Mucosa of gallbladder (tissue), 1 donor: ENCODE results near the gene IL15RA. TPM values are rescaled to one million over a fixed set of nuclear protein-coding genes. Genes with fewer than 3 reads are reported as not detected.
"Not testable (repeated sequence)": the region's sequence is repeated elsewhere in the genome, so short reads cannot be mapped to it uniquely, and the experiment has no call there.

Experiments used
- DNase-seq: peaks from one replicate; pipeline ENCODE4 v3.0.0-alpha.2; 2020; ENCODE audit warnings: low spot score
- total RNA-seq: library from RNA; stranded (reverse); gene quantifications from one replicate; pipeline ENCODE4 v1.2.1, GENCODE V29; 2021
- donor health status: DM: no; HTN: no; CAD: no.

Gene IL15RA
- total RNA-seq, 1 donor from 2014 or later: 25.6 TPM

DNA sequence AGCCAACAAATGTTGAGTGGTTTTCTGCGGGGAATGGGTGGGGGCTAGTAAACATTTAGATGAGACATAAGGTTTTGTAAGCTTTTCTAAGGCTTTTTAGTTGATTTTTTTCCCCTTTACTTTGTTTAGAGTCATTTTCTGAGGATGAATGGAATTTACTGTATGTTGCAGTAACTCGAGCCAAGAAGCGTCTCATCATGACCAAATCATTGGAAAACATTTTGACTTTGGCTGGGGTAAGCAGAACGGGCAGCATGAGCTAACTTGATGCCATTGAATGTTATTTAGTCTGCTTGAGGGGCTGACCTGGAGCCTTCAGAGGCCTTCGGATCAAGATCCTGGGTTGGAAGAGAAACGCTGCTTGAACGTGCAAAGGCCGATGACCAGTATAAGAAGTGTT lies 50.0 kb downstream of the IL15RA start:
- DNase-seq: no peak

DNA sequence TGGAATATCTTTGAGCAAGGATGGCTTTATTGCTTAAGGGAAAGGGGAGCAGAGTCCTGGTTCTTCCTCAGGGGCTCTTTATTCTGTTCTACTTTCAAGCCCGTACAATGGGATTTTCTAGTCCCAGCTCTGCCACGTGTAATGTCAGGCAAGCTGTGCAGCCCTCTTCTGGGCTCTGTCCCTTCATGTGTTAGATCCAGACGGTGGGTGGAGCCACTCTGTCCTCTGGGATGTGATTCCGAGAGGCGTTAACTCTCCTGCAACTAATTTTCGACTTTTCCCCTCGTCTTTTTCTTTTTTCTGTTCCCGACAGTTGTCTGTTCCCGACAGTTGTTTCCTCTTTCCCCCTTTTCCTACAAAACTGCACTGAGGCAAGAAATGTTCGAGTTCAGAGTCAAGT lies 52.5 kb downstream of the IL15RA start:
- no peak for DNase-seq

DNA sequence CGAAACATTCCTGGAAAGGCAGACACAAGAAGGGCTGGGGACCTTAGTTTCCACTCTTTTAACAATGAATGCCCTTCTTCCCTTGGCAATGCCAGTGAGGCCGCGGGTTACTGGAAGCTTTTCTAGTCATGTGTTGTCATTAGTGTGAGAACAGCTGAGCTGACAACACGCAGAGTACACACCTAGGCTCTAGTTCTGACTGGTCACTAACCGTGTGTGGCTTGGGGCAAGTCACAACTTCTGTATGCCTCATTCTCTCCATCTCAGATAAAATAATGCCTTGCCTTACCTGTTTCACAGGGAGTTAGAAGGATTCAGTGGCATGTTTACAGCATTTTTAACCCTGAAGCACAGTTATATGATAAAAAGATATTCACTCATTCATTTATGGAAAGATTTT lies 55.6 kb downstream of the IL15RA start:
- DNase-seq: no peak

DNA sequence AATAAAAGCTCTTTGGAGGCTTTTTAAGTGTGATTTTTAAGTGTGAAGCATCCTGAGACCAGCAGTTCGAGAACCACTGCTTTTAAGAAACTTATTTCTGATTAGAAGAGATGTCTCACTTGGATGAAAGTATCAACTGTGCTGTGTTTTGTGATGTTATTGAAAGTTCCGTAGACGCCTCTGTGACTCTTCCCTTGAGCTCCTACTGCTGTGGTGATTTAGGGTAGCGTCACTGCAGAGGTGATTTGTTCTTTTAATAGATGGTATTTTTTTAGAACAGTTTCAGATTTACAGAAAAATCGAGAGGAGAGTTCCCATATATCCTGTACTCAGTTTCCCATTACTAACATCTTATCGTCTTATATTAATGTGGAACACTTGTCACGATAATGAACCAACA lies 57.8 kb downstream of the IL15RA start:
- no peak for DNase-seq

DNA sequence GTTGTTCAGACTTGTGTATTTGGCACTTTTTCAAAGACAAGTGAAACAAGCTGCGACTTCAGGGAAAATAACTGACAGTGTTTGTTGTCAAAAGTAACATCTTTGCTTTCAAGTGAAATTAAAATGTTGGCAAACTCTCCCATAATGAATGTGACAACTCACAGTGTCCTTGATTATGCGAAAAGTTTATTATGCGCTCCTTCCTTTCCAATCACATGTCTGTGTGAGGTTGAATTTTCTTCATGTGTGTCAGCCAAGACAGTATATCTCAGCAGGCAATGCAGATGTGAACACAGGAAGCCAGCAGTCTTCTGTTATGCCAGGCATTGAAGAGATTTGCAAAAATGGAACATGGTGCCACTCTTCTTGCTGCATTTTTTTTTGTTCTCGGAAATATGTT lies 58.6 kb downstream of the IL15RA start:
- no peak for DNase-seq

DNA sequence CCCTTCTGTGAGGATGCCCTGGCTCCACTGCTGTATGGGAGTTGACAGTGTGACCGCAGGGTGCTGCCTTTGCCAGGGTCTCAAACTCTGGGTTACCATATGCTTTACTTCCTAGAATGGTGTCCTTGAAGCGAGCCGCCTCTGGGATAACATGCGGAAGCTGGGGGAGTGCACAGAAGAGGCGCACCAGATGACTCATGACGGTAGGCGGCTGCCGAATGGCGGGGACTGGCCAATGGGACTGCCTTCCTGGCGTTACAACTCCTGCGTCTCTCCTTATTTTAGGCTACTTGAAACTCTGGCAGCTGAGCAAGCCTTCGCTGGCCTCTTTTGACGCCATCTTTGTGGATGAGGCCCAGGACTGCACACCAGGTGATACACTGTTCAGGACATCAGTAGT lies 60.0 kb downstream of the IL15RA start:
- DNase-seq: no peak

GRCh38 chr10:5915451-5915850 lies 61.9 kb downstream of the IL15RA start:
- DNase-seq: no peak

GRCh38 chr10:5913736-5914135 lies 63.6 kb downstream of the IL15RA start:
- no peak for DNase-seq

DNA sequence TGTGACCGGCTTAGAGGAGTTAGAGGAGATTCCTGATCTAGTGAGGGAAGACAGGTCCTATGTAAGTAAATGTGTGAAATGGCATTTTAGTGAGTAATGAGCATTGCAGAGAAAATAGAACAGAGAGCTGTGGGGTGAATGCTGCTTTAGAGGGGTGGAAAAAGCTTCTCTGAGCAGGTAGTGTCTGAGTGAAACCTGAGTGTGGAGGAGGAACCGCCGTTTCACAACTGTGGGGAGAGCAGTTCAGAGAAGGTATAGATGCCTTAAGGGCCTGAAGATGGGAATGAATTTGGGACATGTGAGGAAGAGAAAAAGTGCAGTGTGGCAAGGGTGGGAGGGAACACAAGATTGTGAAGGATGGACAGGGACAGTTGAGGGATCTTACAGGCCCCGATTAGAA lies 65.7 kb downstream of the IL15RA start:
- no peak for DNase-seq

DNA sequence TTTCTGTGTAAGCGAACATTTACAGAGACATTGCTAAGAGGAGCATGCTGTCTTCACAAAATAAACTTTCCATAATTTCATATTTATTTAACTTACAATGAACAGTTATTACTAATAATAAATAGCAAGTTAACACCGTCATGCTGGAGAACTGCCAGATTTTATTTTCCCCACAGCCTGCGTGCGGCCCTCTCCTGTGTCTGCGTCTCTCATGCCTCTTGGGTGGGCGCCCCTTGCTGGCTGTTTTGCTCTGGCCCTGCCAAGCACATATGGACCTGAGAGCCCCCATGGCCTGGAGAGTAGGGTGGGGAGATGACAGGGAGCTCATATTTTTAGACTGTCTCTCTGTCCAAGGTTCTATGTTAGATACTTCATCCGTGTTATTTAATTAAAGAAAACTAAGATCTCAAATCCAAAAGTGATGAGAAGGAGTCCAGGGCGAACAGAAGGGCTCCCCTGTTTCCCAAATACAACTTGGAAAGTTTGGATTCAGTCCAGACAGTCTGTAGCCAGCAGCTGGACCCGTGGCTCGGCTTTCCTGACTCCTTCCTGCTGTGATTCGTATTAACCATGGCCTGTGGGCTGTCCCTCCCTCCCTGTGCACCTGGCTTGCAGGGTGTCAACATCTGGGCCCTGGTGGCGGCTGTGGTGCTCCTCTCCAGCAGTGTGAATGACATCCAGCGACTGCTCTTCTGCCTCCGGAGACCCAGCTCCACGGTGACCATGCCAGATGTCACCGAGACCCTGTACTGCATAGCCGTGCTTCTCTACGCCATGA lies 66.8 kb downstream of the IL15RA start:
- DNase-seq: no peak

GRCh38 chr10:5908676-5909075 lies 68.7 kb downstream of the IL15RA start:
- DNase-seq: not testable (repeated sequence)

GRCh38 chr10:5906651-5907050 lies 70.7 kb downstream of the IL15RA start:
- DNase-seq: no peak

DNA sequence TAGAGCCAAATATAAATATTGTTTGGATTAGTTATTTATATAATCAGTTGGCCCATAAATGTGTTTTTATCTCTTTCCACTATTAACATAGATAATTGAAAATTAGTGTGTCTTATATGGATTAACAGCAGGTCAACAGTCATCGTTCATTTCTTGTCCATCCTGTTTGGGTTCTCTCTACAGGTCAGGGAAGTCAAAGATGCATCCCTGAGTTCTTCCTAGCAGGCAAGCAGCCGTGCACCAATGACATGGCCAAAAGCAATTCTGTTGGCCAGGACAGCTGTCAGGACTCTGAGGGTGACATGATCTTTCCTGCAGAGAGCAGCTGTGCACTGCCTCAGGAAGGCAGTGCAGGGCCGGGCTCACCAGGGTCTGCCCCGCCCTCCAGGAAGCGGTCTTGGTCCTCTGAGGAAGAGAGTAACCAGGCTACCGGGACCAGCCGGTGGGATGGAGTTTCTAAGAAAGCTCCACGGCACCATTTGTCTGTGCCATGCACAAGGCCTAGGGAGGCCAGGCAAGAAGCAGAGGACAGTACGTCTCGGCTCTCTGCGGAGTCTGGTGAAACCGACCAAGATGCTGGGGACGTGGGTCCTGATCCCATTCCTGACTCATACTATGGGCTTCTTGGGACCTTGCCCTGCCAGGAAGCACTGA lies 71.4 kb downstream of the IL15RA start:
- DNase-seq: peak; percentile 13

GRCh38 chr10:5904227-5904626 lies 73.1 kb downstream of the IL15RA start:
- no peak for DNase-seq

GRCh38 chr10:5903563-5903962 lies 73.8 kb downstream of the IL15RA start:
- DNase-seq: no peak

DNA sequence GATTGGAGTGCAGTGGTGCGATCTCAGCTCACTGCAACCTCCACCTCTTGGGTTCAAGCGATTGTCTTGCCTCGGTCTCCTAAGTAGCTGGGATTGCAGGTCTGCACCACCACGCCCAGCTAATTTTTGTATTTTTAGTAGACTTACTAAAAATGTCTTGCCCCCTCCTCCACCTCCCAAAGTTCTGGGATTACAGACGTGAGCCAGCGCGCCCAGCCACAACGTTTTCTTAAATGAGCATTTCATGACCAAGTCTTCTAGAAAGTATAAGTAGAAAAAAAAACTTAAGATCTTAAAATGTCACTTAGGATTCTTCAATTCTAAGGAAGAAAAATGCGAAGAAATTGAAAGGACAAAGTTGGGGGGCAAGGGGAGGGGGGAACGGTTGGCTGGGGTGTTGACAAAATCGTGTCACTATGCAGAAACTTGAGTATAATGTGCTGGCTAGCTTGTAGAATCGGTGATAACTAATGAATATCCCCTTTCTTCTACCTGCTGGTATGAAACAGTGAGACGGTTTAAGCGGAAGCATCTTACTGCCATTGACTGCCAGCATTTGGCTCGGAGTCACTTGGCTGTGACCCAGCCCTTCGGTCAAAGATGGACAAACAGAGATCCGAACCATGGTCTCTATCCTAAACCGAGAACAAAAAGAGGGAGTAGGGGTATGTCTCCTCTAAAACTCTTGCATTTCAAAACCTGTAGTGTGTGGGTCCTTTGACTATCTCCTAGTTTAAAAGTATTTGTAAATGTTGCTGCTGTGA lies 74.7 kb downstream of the IL15RA start:
- no peak for DNase-seq

Other genes with a start within 250 kb of the IL15RA start
- 205 TPM for gene GDI2, start 164.1 kb downstream of the IL15RA start, total RNA-seq
- 9.4 TPM for gene ANKRD16, start 87.7 kb downstream of the IL15RA start, total RNA-seq
- 101 TPM for gene FBH1, start 87.3 kb downstream of the IL15RA start, total RNA-seq
- gene IL2RA, start 84.8 kb upstream of the IL15RA start, total RNA-seq: 1.4 TPM
- 65.5 TPM for gene RBM17, start 111.5 kb upstream of the IL15RA start, total RNA-seq
- gene PFKFB3, start 225.4 kb upstream of the IL15RA start, total RNA-seq: 100 TPM